Endodermal cell (in vitro differentiated cells): ENCODE data around the gene GRIK4. TPM values are rescaled to one million over a fixed set of nuclear protein-coding genes. Genes with fewer than 3 reads are reported as not detected.

ENCODE experiments used
- DNase-seq: peaks from one replicate; pipeline ENCODE4 v3.0.0-alpha.2; 2017
- H3K27ac ChIP-seq: 2 replicates; pipeline ENCODE4 v1.5.1; 2013; ENCODE audit warnings: mild to moderate bottlenecking, low read depth, low read length, moderate library complexity
- H3K27me3 ChIP-seq: 2 replicates; pipeline ENCODE4 v1.6.1; 2013; ENCODE audit warnings: mild to moderate bottlenecking, low read length, moderate library complexity; ENCODE audit not compliant: insufficient read depth, control insufficient read depth, poor library complexity, severe bottlenecking
- H3K36me3 ChIP-seq: 2 replicates; pipeline ENCODE4 v1.7.0; 2013; ENCODE audit warnings: mild to moderate bottlenecking, low read length, moderate library complexity; ENCODE audit not compliant: control insufficient read depth, insufficient read depth
- H3K4me1 ChIP-seq: one replicate; pipeline ENCODE4 v1.7.0; 2013; ENCODE audit warnings: low read length; ENCODE audit not compliant: control insufficient read depth, insufficient read depth
- H3K4me3 ChIP-seq: 2 replicates; pipeline ENCODE4 v1.5.1; 2013; ENCODE audit warnings: mild to moderate bottlenecking, low read length, moderate library complexity
- H3K9ac ChIP-seq: 2 replicates; pipeline ENCODE4 v1.6.1; 2013; ENCODE audit warnings: mild to moderate bottlenecking, low read length, moderate library complexity; ENCODE audit not compliant: poor library complexity, severe bottlenecking; ENCODE audit errors: extremely low read depth
- H3K9me3 ChIP-seq: 2 replicates; pipeline ENCODE4 v1.6.1; 2013; ENCODE audit warnings: mild to moderate bottlenecking, low read length, moderate library complexity; ENCODE audit not compliant: control insufficient read depth
- H3K27ac Mint-ChIP-seq: 2 replicates; pipeline ENCODE4 v1.8.0; 2020; ENCODE audit warnings: mixed read lengths
- H3K27me3 Mint-ChIP-seq: 2 replicates; pipeline ENCODE4 v1.8.0; 2021; ENCODE audit warnings: mild to moderate bottlenecking, mixed read lengths; ENCODE audit not compliant: insufficient read depth
- H3K36me3 Mint-ChIP-seq: 2 replicates; pipeline ENCODE4 v1.8.0; 2020; ENCODE audit warnings: low read depth, mixed read lengths
- H3K4me1 Mint-ChIP-seq: 2 replicates; pipeline ENCODE4 v1.8.0; 2020; ENCODE audit warnings: mixed read lengths
- H3K4me3 Mint-ChIP-seq: 2 replicates; pipeline ENCODE4 v1.8.0; 2020; ENCODE audit warnings: mild to moderate bottlenecking, moderate library complexity, mixed read lengths
- H3K9me3 Mint-ChIP-seq: 2 replicates; pipeline ENCODE4 v1.8.0; 2020; ENCODE audit warnings: mild to moderate bottlenecking, mixed read lengths
- CTCF ChIP-seq: fragments of 200-600 bp; sonication (generic); conservative IDR thresholded peaks from 2 replicates; pipeline ENCODE4 v1.5.0; 2021; ENCODE audit warnings: antibody characterized with exemption, mild to moderate bottlenecking
- WGBS, 2 experiments: methylation state at CpG; one replicate each; pipeline versions ENCODE4 v1.1.5 to v1.1.7; 2013; ENCODE audit warnings: missing lambda C conversion rate in 2 of 2, mixed read lengths in 1 of 2; ENCODE audit not compliant: insufficient coverage in 1 of 2, insufficient read length in 1 of 2; 5-methylcytosine and 5-hydroxymethylcytosine counted together
- total RNA-seq, 2 donors: library from RNA; stranded (reverse); fragmentation: NEBNext Ultra II Directional in 1 of 2; extraction: Animal tissue kit (Norgen Biotek cat#: 25700) in 1 of 2; gene quantifications; 2 replicates in 1 of 2; 3 replicates in 1 of 2; pipeline ENCODE4 v1.2.1, GENCODE V29; 2021

GRIK4 gene
- total RNA-seq, 2 donors from 2014 or later = 1.7 to 3.5 TPM

GRCh38 chr11:120486138-120486537 lies 25.4 kb upstream of the GRIK4 start:
- Mint-ChIP-seq H3K27me3 (no peaks in the 10 kb centered on the region), H3K36me3 (peaks cover 43% of the 10 kb centered on the region), H3K4me1 (no peaks in the 10 kb centered on the region), H3K9me3 (no peaks in the 10 kb centered on the region), H3K27ac (no peak overlapping the region), H3K4me3 (no peak overlapping the region)
- WGBS, 2 experiments = 96 to 97% methylated on average over 4 to 5 of the region's 5 CpGs
- no peak overlapping the region for H3K9ac ChIP-seq
- no peak overlapping the region for H3K4me3 ChIP-seq
- peaks cover 49% of the 10 kb centered on the region for H3K36me3 ChIP-seq
- no peaks in the 10 kb centered on the region for H3K9me3 ChIP-seq
- no peak overlapping the region for H3K27ac ChIP-seq
- H3K27me3 ChIP-seq = no peaks in the 10 kb centered on the region
- TF ChIP-seq CTCF = no peak
- DNase-seq = no peak
- no peaks in the 10 kb centered on the region for H3K4me1 ChIP-seq

GRCh38 chr11:120489799-120490198 lies 21.7 kb upstream of the GRIK4 start:
- WGBS, 2 experiments = 100% methylated on average over 1 of the region's 1 CpG
- Mint-ChIP-seq H3K36me3 (peaks cover 17% of the 10 kb centered on the region), H3K27me3 (no peaks in the 10 kb centered on the region), H3K4me1 (peaks cover 10% of the 10 kb centered on the region), H3K9me3 (no peaks in the 10 kb centered on the region), H3K4me3 (no peak overlapping the region), H3K27ac (no peak overlapping the region)
- Histone ChIP-seq H3K36me3 (peaks cover 28% of the 10 kb centered on the region), H3K4me1 (peaks cover 4% of the 10 kb centered on the region), H3K9ac (no peak overlapping the region), H3K27ac (no peak overlapping the region), H3K4me3 (no peak overlapping the region), H3K9me3 (no peaks in the 10 kb centered on the region), H3K27me3 (no peaks in the 10 kb centered on the region)
- no peak for DNase-seq
- no peak for TF ChIP-seq CTCF

GRCh38 chr11:120492486-120492885 lies 19.1 kb upstream of the GRIK4 start:
- no peak for DNase-seq
- Mint-ChIP-seq H3K27me3 (no peaks in the 10 kb centered on the region), H3K4me3 (no peak overlapping the region), H3K4me1 (peaks cover 30% of the 10 kb centered on the region), H3K9me3 (no peaks in the 10 kb centered on the region), H3K27ac (no peak overlapping the region), H3K36me3 (peaks cover 8% of the 10 kb centered on the region)
- no peaks in the 10 kb centered on the region for H3K9me3 ChIP-seq
- no peaks in the 10 kb centered on the region for H3K27me3 ChIP-seq
- peaks cover 8% of the 10 kb centered on the region for H3K4me1 ChIP-seq
- no peak overlapping the region for H3K9ac ChIP-seq
- peaks cover 5% of the 10 kb centered on the region for H3K36me3 ChIP-seq
- no peak overlapping the region for H3K27ac ChIP-seq
- WGBS, 2 experiments = 65% methylated on average over 3 of the region's 3 CpGs; no CpG with 5 or more reads in 1 of the 2 experiments
- TF ChIP-seq CTCF = no peak
- H3K4me3 ChIP-seq = no peak overlapping the region
